Kidney (tissue), 14 donors: ENCODE data around the gene ZPR1. TPM values are rescaled to one million over a fixed set of nuclear protein-coding genes. Genes with fewer than 3 reads are reported as not detected.
"Not testable (repeated sequence)": the region's sequence is repeated elsewhere in the genome, so short reads cannot be mapped to it uniquely, and the experiment has no call there.

Source experiments
- DNase-seq, 5 donors: peaks; one replicate each; pipeline ENCODE4 v3.0.0-alpha.2; 2013 to 2020
- FAIRE-seq: peaks from 2 replicates; lab custom pipeline; 2012; peaks lifted over from hg19 to GRCh38; lab: Jason Lieb, UNC
- H3K27ac ChIP-seq, 2 donors: one replicate each; pipeline ENCODE4 v1.7.0; 2013; ENCODE audit warnings: low read depth in 2 of 2, low read length in 2 of 2, inconsistent platforms in 1 of 2
- H3K27me3 ChIP-seq: one replicate; pipeline ENCODE4 v1.7.1; 2013; ENCODE audit warnings: low read length, inconsistent platforms; ENCODE audit not compliant: control insufficient read depth, insufficient read depth
- H3K36me3 ChIP-seq, 3 donors: one replicate each; pipeline versions ENCODE4 v1.7.0 to v1.7.1; 2013; ENCODE audit warnings: low read length in 3 of 3, control low read depth in 1 of 3, inconsistent platforms in 1 of 3; ENCODE audit not compliant: insufficient read depth in 3 of 3, control insufficient read depth in 2 of 3
- H3K4me1 ChIP-seq, 3 donors: one replicate each; pipeline versions ENCODE4 v1.7.0 to v1.7.1; 2013; ENCODE audit warnings: low read length in 3 of 3, inconsistent platforms in 1 of 3, low read depth in 1 of 3; ENCODE audit not compliant: control insufficient read depth in 2 of 3, insufficient read depth in 2 of 3
- H3K4me3 ChIP-seq, 3 donors: one replicate each; pipeline versions ENCODE4 v1.7.0 to v1.8.1; 2013; ENCODE audit warnings: low read length in 3 of 3, control low read depth in 1 of 3, inconsistent platforms in 1 of 3
- H3K9ac ChIP-seq, 3 donors: one replicate each; pipeline versions ENCODE4 v1.7.0 to v1.7.1; 2013; ENCODE audit warnings: low read length in 3 of 3, control low read depth in 1 of 3, inconsistent platforms in 1 of 3
- H3K9me3 ChIP-seq, 3 donors: one replicate each; pipeline versions ENCODE4 v1.7.0 to v1.7.1; 2013; ENCODE audit warnings: low read length in 3 of 3, control low read depth in 1 of 3, inconsistent platforms in 1 of 3; ENCODE audit not compliant: control insufficient read depth in 2 of 3, insufficient read depth in 1 of 3
- CTCF ChIP-seq: IDR thresholded peaks from 3 replicates; pipeline ENCODE4 v1.5.1; 2012; ENCODE audit warnings: mild to moderate bottlenecking, moderate library complexity, borderline replicate concordance; ENCODE audit not compliant: insufficient read depth; ENCODE audit errors: extremely low read depth
- intact Hi-C: fragments of 100-400 bp; cut with DNase I; formaldehyde crosslinking; loops from one replicate; pipeline ENCODE4 v1.11.1; 2022
- polyA plus RNA-seq: library from polyadenylated mRNA; stranded (reverse); fragments of 350-450 nt; fragmentation: Illumina TruSeq; extraction: RNeasy Lipid Tissue Mini Kit (QIAGEN cat#74804); gene quantifications from one replicate; pipeline ENCODE4 v1.2.3, GENCODE V29; 2014; ENCODE audit warnings: low read depth, low replicate concordance; ENCODE audit not compliant: insufficient read depth
- total RNA-seq: library from RNA; stranded (reverse); fragmentation: NEBNext Ultra II Directional; extraction: Animal tissue kit (Norgen Biotek cat#: 25700); gene quantifications from one replicate; pipeline ENCODE4 v1.2.1, GENCODE V29; 2021
- donor health status: control.
- donor health status: control.
- donor health status: control.
- donor health status: control.
- donor health status: control.
- donor health status: DM: yes; HTN: yes; CAD: no.
- donor health status: Normal renal cell carcinoma (clear cell type).

ZPR1 gene
- total and polyA plus RNA-seq, 2 donors from 2014 or later: 30.0 to 40.2 TPM

- DNase-seq: peak; percentile 94 to 96 (median 95)
- intact Hi-C loops: no loop called here
- Histone ChIP-seq H3K4me1 (peaks cover 0 to 11% (median 9%) of the 10 kb centered on the region in 3 donors), H3K4me3 (peak within 1 kb of the TSS; percentile 86 to 91 (median 89)), H3K27ac (peak within 1 kb of the TSS; percentile 92 to 96), H3K9ac (peak within 1 kb of the TSS; percentile 81 to 82 (median 82)), H3K36me3 (peaks cover 0 to 6% (median 2%) of the 10 kb centered on the region in 3 donors), H3K27me3 (no peaks in the 10 kb centered on the region), H3K9me3 (no peaks in the 10 kb centered on the region)
- TF ChIP-seq CTCF: no peak
- no peak for FAIRE-seq
These were observed 15.2 kb downstream of the ZPR1 start, which contains the start of gene BUD13 for GRCh38 chr11:116772443-116773202. Gene BUD13, minus strand, starts transcription at chr11:116772987. Its CDS starts 23 bp downstream, at chr11:116772964.

GRCh38 chr11:116771935-116772334, 15.9 kb downstream of the ZPR1 start:
- Histone ChIP-seq H3K9me3 (no peaks in the 10 kb centered on the region), H3K4me1 (peaks cover 0 to 11% (median 9%) of the 10 kb centered on the region in 3 donors), H3K4me3 (peak overlapping the region; percentile 86 to 91 (median 89)), H3K27ac (no peak overlapping the region), H3K27me3 (no peaks in the 10 kb centered on the region), H3K36me3 (peaks cover 0 to 5% (median 2%) of the 10 kb centered on the region in 3 donors), H3K9ac (peak overlapping the region; percentile 81 to 82 (median 82))
- peak in 2 of 5 donors; percentile 24 to 26 for DNase-seq
- no peak for FAIRE-seq
- TF ChIP-seq CTCF: no peak
- intact Hi-C loops: no loop called here

- Histone ChIP-seq H3K9ac (no peak overlapping the region), H3K36me3 (peaks cover 22 to 44% (median 38%) of the 10 kb centered on the region in 3 donors), H3K9me3 (no peaks in the 10 kb centered on the region), H3K27me3 (no peaks in the 10 kb centered on the region), H3K27ac (no peak overlapping the region), H3K4me3 (no peak overlapping the region), H3K4me1 (no peaks in the 10 kb centered on the region)
- TF ChIP-seq CTCF: no peak
- DNase-seq: peak in 2 of 5 donors; percentile 26 to 74
- FAIRE-seq: no peak
- intact Hi-C loops: no loop called here
These were observed 25.7 kb downstream of the ZPR1 start for GRCh38 chr11:116762132-116762531.

GRCh38 chr11:116756044-116756443, 31.8 kb downstream of the ZPR1 start:
- H3K4me1 ChIP-seq, H3K9ac ChIP-seq, intact Hi-C loops, H3K27ac ChIP-seq, H3K4me3 ChIP-seq, H3K9me3 ChIP-seq, DNase-seq, FAIRE-seq, H3K27me3 ChIP-seq: not testable (repeated sequence)
- peaks cover 20 to 52% (median 34%) of the 10 kb centered on the region in 3 donors for H3K36me3 ChIP-seq
